ENCODE results near the gene OSCP1. TPM values are rescaled to one million over a fixed set of nuclear protein-coding genes. Genes with fewer than 3 reads are reported as not detected.
A peak's percentile ranks its signal among the peaks of the same experiment; 100 is the strongest.

Gene OSCP1
- polyA plus RNA-seq, 1 donor, result 6.1 TPM

GRCh38 chr1:36402504-36402890 lies 47.8 kb downstream of the OSCP1 start:
- no peak for DNase-seq (ENCODE audit: low read depth)

GRCh38 chr1:36401602-36402503 lies 48.4 kb downstream of the OSCP1 start:
- no peak for DNase-seq (ENCODE audit: low read depth)

- no peak for DNase-seq (ENCODE audit: low read depth)
Measured at GRCh38 chr1:36400825-36401601, 49.2 kb downstream of the OSCP1 start.

GRCh38 chr1:36400514-36400824 lies 49.8 kb downstream of the OSCP1 start:
- no peak for DNase-seq (ENCODE audit: low read depth)

GRCh38 chr1:36398370-36398977 lies 51.8 kb downstream of the OSCP1 start:
- no peak for DNase-seq (ENCODE audit: low read depth)

GRCh38 chr1:36397378-36398230 lies 52.6 kb downstream of the OSCP1 start, which contains the start of gene LSM10:
TSS of gene LSM10 (minus strand) at chr1:36397908. CDS start at chr1:36394129, 3,779 bp downstream.
- DNase-seq (ENCODE audit: low read depth), result peak; percentile 91

GRCh38 chr1:36397083-36397377 lies 53.2 kb downstream of the OSCP1 start:
- no peak for DNase-seq (ENCODE audit: low read depth)

GRCh38 chr1:36396359-36396758 lies 53.9 kb downstream of the OSCP1 start:
- no peak for DNase-seq (ENCODE audit: low read depth)

GRCh38 chr1:36393686-36394085 lies 56.6 kb downstream of the OSCP1 start:
- DNase-seq (ENCODE audit: low read depth), result no peak

- DNase-seq (ENCODE audit: low read depth), result no peak
Measured at GRCh38 chr1:36392836-36393235, 57.4 kb downstream of the OSCP1 start.

- no peak for DNase-seq (ENCODE audit: low read depth)
Measured at GRCh38 chr1:36391271-36391670, 59.0 kb downstream of the OSCP1 start.

GRCh38 chr1:36390411-36390810 lies 59.8 kb downstream of the OSCP1 start:
- no peak for DNase-seq (ENCODE audit: low read depth)

- no peak for DNase-seq (ENCODE audit: low read depth)
Measured at GRCh38 chr1:36389999-36390398, 60.3 kb downstream of the OSCP1 start.

GRCh38 chr1:36389261-36389660 lies 61.0 kb downstream of the OSCP1 start:
- no peak for DNase-seq (ENCODE audit: low read depth)

- no peak for DNase-seq (ENCODE audit: low read depth)
Measured at GRCh38 chr1:36387141-36387949, 62.9 kb downstream of the OSCP1 start.

- peak; percentile 84 for DNase-seq (ENCODE audit: low read depth)
Measured at GRCh38 chr1:36386265-36387140, 63.7 kb downstream of the OSCP1 start.

GRCh38 chr1:36385410-36386264 lies 64.6 kb downstream of the OSCP1 start, which contains the start of gene STK40:
TSS of gene STK40 (minus strand) at chr1:36385924. CDS start at chr1:36361332, 24,592 bp downstream.
- peak; percentile 99 for DNase-seq (ENCODE audit: low read depth)

GRCh38 chr1:36384542-36385409 lies 65.5 kb downstream of the OSCP1 start:
- DNase-seq (ENCODE audit: low read depth), result no peak
